Measurements from ENCODE around the gene TENT4B. TPM values are rescaled to one million over a fixed set of nuclear protein-coding genes. Genes with fewer than 3 reads are reported as not detected.
A peak's percentile ranks its signal among the peaks of the same experiment; 100 is the strongest.

The TENT4B gene
- total RNA-seq, 1 donor from 2014 or later = 13.2 TPM

DNA sequence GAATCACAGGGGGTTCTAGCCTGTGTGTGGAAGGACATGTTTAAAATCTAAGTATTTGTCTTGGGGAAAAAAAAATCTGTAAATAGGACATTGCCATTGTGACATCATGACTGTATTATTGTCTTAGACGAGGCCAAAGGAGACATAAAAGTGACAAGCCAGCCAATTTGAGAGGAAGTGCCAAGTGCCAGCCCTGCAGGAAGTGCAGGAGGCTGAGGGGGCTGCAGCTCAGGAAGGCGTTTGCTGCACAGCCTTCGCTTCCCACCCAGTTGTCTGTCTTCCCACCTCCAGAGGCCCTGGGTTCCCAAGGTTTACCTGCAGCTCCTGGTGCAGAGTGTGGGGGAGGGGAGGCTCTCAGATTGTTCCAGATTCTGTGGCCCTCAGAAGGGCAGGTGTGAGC lies 114.5 kb downstream of the TENT4B start:
- H3K4me3 Mint-ChIP-seq = peak overlapping the region; percentile 84
- CTCF ChIA-PET = interaction anchor here (3.2 kb wide), 1 partner anchor 17 kb away, joined by 10 read pairs; no protein-coding TSS in a partner anchor
- H3K4me1 Mint-ChIP-seq = peaks cover 78% of the 10 kb centered on the region
- intact Hi-C loops (cut with micrococcal nuclease) = no loop called here
- H3K36me3 Mint-ChIP-seq (ENCODE audit: low read depth) = no peaks in the 10 kb centered on the region
- POLR2A ChIA-PET = interaction anchor here (1.2 to 14.8 kb wide), 2 partner anchors 13 to 201 kb away, joined by 3 to 244 read pairs; no protein-coding TSS in a partner anchor
- H3K27me3 Mint-ChIP-seq = no peaks in the 10 kb centered on the region
- peak overlapping the region; percentile 90 for H3K27ac Mint-ChIP-seq
- no peaks in the 10 kb centered on the region for H3K9me3 Mint-ChIP-seq
- TF ChIP-seq CTCF (IDR thresholded peaks at IDR 0.05) = no peak
- ATAC-seq (ENCODE audit: low read depth) = no peak
- no peak for DNase-seq

- DNase-seq = no peak
- H3K4me3 Mint-ChIP-seq = no peak overlapping the region
- peak overlapping the region; percentile 80 for H3K27ac Mint-ChIP-seq
- ChIA-PET CTCF (no interaction called here), POLR2A (interaction anchor here (0.6 to 14.8 kb wide), 3 partner anchors 12 to 202 kb away, joined by 3 to 244 read pairs (median 6); no protein-coding TSS in a partner anchor)
- intact Hi-C loops (cut with micrococcal nuclease) = no loop called here
- no peaks in the 10 kb centered on the region for H3K36me3 Mint-ChIP-seq (ENCODE audit: low read depth)
- H3K9me3 Mint-ChIP-seq = no peaks in the 10 kb centered on the region
- ATAC-seq (ENCODE audit: low read depth) = no peak
- no peaks in the 10 kb centered on the region for H3K27me3 Mint-ChIP-seq
- H3K4me1 Mint-ChIP-seq = peaks cover 85% of the 10 kb centered on the region
- no peak for TF ChIP-seq CTCF (IDR thresholded peaks at IDR 0.05)
Measured at GRCh38 chr16:50268352-50268751, 115.2 kb downstream of the TENT4B start.

DNA sequence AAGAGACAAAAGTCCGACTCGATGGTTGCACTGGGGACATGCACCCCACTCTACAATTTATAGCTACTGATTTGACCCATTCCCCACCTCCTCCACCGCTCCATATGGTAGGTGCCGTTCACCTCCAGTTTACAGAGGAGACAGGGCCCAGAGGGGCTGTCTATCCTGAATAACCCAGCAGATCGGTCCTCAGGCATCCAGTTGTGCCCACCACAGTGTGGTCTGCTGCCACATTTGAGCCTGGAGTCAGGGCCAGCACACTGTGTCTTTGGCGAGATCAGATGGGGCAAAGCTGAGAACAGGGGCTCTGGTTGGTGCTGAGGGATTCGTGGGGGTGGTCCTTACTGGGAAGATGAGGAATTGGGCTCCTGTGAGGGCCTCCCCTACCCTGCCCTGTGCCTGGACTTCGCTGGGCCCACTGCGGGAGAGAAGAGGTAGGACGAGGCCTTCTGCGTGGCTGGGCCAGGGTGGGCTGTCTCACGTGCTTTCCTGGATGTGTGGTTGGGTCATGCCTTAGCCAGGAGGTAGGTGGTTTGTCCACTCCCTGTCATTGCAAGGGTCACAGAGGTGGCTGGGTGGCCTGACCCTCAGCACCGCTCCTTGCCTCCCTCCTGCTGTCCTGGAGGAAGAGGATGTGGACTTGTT lies 116.1 kb downstream of the TENT4B start:
- Mint-ChIP-seq H3K4me3 (no peak overlapping the region), H3K36me3 (ENCODE audit: low read depth) (peaks cover 3% of the 10 kb centered on the region), H3K4me1 (peaks cover 89% of the 10 kb centered on the region), H3K27me3 (no peaks in the 10 kb centered on the region), H3K9me3 (no peaks in the 10 kb centered on the region), H3K27ac (peak overlapping the region; percentile 72)
- no peak for TF ChIP-seq CTCF (IDR thresholded peaks at IDR 0.05)
- no peak for DNase-seq
- no peak for ATAC-seq (ENCODE audit: low read depth)
- ChIA-PET CTCF (interaction anchor here (1.2 kb wide), 1 partner anchor 9 kb away, joined by 3 read pairs; no protein-coding TSS in a partner anchor), POLR2A (interaction anchor here (1.2 to 14.8 kb wide), 2 partner anchors 11 to 203 kb away, joined by 3 to 244 read pairs; no protein-coding TSS in a partner anchor)
- intact Hi-C loops (cut with micrococcal nuclease) = no loop called here

DNA sequence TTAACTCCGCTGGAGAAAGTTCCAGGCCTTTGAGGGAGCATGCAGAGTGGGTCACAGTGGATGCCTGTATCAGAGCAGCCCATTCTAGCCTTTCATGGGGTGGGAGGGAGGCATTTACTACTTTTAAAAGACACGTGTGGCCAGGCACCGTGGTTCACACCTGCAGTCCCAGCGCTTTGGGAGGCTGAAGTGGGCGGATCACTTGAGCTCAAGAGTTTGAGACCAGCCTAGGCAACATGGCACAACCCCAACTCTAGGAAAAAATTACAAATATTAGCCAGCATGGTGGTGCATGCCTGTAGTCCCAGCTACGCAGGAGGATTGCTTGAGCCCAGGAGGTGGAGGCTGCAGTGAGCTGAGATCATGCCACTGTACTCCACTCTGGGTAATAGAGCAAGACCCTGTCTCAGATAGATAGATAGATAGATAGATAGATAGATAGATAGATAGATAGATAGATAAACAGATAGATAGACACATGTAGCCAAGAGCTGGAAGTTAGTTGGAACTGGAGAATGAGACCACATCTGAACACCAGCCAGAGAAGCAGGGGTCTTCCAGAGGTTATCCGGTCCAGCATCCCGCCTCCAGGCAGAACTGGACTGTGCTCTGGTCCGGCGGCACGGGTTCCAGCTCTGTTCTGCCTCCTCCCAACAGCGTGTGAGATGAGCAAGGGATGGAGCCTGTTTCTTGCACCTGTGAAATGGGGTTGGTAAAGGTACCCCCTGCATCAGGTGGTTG lies 116.8 kb downstream of the TENT4B start:
- Mint-ChIP-seq H3K9me3 (no peaks in the 10 kb centered on the region), H3K4me3 (no peak overlapping the region), H3K27me3 (no peaks in the 10 kb centered on the region), H3K27ac (peak overlapping the region; percentile 59), H3K36me3 (ENCODE audit: low read depth) (peaks cover 6% of the 10 kb centered on the region), H3K4me1 (peaks cover 90% of the 10 kb centered on the region)
- intact Hi-C loops (cut with micrococcal nuclease) = no loop called here
- POLR2A ChIA-PET = interaction anchor here (0.6 to 14.8 kb wide), 2 partner anchors 11 kb away, joined by 4 to 244 read pairs; no protein-coding TSS in a partner anchor
- CTCF ChIA-PET = interaction anchor here (1.2 kb wide), 1 partner anchor 10 kb away, joined by 3 read pairs; no protein-coding TSS in a partner anchor
- no peak for DNase-seq
- no peak for ATAC-seq (ENCODE audit: low read depth)
- no peak for TF ChIP-seq CTCF (IDR thresholded peaks at IDR 0.05)

Measured in activated B cell treated with CpG ODN at 0.5 μM for 24 hours (primary cell).